HG02798 (cell line): ENCODE data around the gene MRPL44.

Experiments used
- ATAC-seq: cut with Tn5 transposase; IDR thresholded peaks from one replicate; pipeline ENCODE4 v1.9.1; 2021; ENCODE audit warnings: mild to moderate bottlenecking; ENCODE audit not compliant: unreplicated experiment, poor library complexity

Gene MRPL44

GRCh38 chr2:223957092-223957851 is at the start of gene MRPL44:
Gene MRPL44 (plus strand): TSS chr2:223957463. CDS start chr2:223957473, 10 bp downstream.
- peak; percentile 89 for ATAC-seq

GRCh38 chr2:223908304-223908998 is 48.8 kb upstream of the MRPL44 start:
- no peak for ATAC-seq

- ATAC-seq, result no peak
These were observed 48.1 kb upstream of the MRPL44 start for GRCh38 chr2:223909001-223909741.

- ATAC-seq, result no peak
These were observed 42.9 kb upstream of the MRPL44 start for GRCh38 chr2:223914324-223914723.

- ATAC-seq, result no peak
These were observed 42.2 kb upstream of the MRPL44 start for GRCh38 chr2:223915071-223915470.

GRCh38 chr2:223916181-223916920 is 40.9 kb upstream of the MRPL44 start:
- no peak for ATAC-seq

- ATAC-seq, result no peak
These were observed 38.6 kb upstream of the MRPL44 start for GRCh38 chr2:223918671-223919134.

- ATAC-seq, result no peak
These were observed 37.2 kb upstream of the MRPL44 start for GRCh38 chr2:223920109-223920508.

GRCh38 chr2:223921204-223921603 is 36.1 kb upstream of the MRPL44 start:
- ATAC-seq, result no peak

- no peak for ATAC-seq
These were observed 35.0 kb upstream of the MRPL44 start for GRCh38 chr2:223922308-223922707.

- ATAC-seq, result no peak
These were observed 33.3 kb upstream of the MRPL44 start for GRCh38 chr2:223923976-223924375.

- no peak for ATAC-seq
These were observed 32.2 kb upstream of the MRPL44 start for GRCh38 chr2:223925106-223925505.

- no peak for ATAC-seq
These were observed 28.9 kb upstream of the MRPL44 start for GRCh38 chr2:223928113-223929006.

- no peak for ATAC-seq
These were observed 27.6 kb upstream of the MRPL44 start for GRCh38 chr2:223929571-223930102.

GRCh38 chr2:223930103-223930976 is 26.9 kb upstream of the MRPL44 start:
- ATAC-seq, result no peak

GRCh38 chr2:223932816-223933800 is 24.2 kb upstream of the MRPL44 start:
- no peak for ATAC-seq

GRCh38 chr2:223934870-223935269 is 22.4 kb upstream of the MRPL44 start:
- ATAC-seq, result no peak
